ENCODE results near the gene CLIC6.

DNA sequence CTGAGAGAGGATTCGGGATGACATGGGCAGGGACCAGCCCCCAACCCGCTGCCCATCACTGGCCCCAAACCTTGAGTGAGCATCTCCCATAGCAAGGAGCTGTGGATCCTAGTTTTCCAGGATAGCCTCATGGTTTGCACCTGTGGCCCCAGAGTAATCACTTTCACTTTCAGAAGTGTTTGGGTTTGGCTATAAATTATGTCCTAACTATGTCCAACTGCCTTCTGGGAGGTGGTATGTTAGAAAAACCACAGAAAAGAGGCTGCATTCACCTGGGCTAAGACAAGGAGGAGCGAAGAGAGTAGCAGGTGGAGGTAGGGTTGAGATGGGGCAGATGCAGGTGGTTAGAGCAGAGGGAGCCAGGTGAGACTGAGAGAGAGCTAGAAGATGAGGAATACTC is 19.4 kb upstream of the CLIC6 start:
- TF ChIP-seq CTCF (IDR thresholded peaks at IDR 0.05) (no peak), POLR2A (IDR thresholded peaks at IDR 0.05) (no peak)
